Activated T-helper 1 cell treated with Interleukin-2 at 50 U/mL for 16 hours (primary cell): Measurements from ENCODE around the gene ATP6V1C2.
A peak's percentile ranks its signal among the peaks of the same experiment; 100 is the strongest.

ENCODE experiments used
- DNase-seq: peaks from one replicate; pipeline ENCODE4 v3.0.0-alpha.2; 2020; ENCODE audit warnings: low read depth

ATP6V1C2 gene

GRCh38 chr2:10721396-10722251 lies at the start of gene ATP6V1C2:
TSS of gene ATP6V1C2 (plus strand) at chr2:10721630. CDS start at chr2:10722850, 1,220 bp downstream.
- DNase-seq, result no peak

- DNase-seq, result no peak
These were observed 46.3 kb upstream of the ATP6V1C2 start for GRCh38 chr2:10675131-10675530.

- DNase-seq, result no peak
These were observed 43.2 kb upstream of the ATP6V1C2 start for GRCh38 chr2:10678225-10678624.

GRCh38 chr2:10680214-10680613 lies 41.2 kb upstream of the ATP6V1C2 start:
- DNase-seq, result no peak

GRCh38 chr2:10680957-10681356 lies 40.5 kb upstream of the ATP6V1C2 start:
- no peak for DNase-seq

GRCh38 chr2:10686176-10686730 lies 35.2 kb upstream of the ATP6V1C2 start:
- no peak for DNase-seq

GRCh38 chr2:10688921-10689807 lies 32.3 kb upstream of the ATP6V1C2 start:
- DNase-seq, result peak; percentile 1

- DNase-seq, result no peak
These were observed 29.9 kb upstream of the ATP6V1C2 start for GRCh38 chr2:10691521-10691920.

- DNase-seq, result no peak
These were observed 21.2 kb upstream of the ATP6V1C2 start for GRCh38 chr2:10700078-10700803.

GRCh38 chr2:10704034-10704594 lies 17.3 kb upstream of the ATP6V1C2 start:
- DNase-seq, result no peak

- no peak for DNase-seq
These were observed 15.4 kb upstream of the ATP6V1C2 start for GRCh38 chr2:10706033-10706432.

GRCh38 chr2:10707831-10708230 lies 13.6 kb upstream of the ATP6V1C2 start:
- no peak for DNase-seq

GRCh38 chr2:10709290-10709939 lies 12.0 kb upstream of the ATP6V1C2 start:
- no peak for DNase-seq

- DNase-seq, result no peak
These were observed 9.1 kb upstream of the ATP6V1C2 start for GRCh38 chr2:10712185-10712809.

- no peak for DNase-seq
These were observed 4.8 kb upstream of the ATP6V1C2 start for GRCh38 chr2:10716581-10716980.

- no peak for DNase-seq
These were observed 3.8 kb upstream of the ATP6V1C2 start for GRCh38 chr2:10717628-10718027.

GRCh38 chr2:10720306-10720705 lies 1.1 kb upstream of the ATP6V1C2 start:
- no peak for DNase-seq

- no peak for DNase-seq
These were observed 459 bp upstream of the ATP6V1C2 start for GRCh38 chr2:10720947-10721395.

- DNase-seq, result no peak
These were observed 909 bp downstream of the ATP6V1C2 start for GRCh38 chr2:10722252-10722825.

- no peak for DNase-seq
These were observed 11.6 kb downstream of the ATP6V1C2 start for GRCh38 chr2:10732924-10733565.
